ENCODE results near the gene KRT26.

DNA sequence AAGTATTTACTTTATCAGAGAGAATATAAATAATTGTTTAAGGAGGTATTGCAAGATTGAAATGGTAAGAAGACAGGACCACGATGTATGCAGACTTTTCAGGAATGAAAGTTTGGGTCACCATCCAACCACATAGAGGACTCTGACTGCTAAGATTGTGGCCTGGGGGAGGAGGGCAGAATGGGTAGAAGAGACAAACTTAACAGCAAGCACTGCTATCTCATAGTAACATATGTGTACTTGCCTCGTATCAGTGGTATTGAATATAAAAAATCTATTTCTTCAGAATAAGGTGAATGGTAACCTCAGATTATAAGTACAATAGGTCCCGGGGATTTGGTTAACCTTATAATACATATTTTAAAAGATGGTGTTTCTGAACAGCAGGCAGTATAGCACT, 44.6 kb upstream of the KRT26 start:
- TF ChIP-seq, protein P1, sequence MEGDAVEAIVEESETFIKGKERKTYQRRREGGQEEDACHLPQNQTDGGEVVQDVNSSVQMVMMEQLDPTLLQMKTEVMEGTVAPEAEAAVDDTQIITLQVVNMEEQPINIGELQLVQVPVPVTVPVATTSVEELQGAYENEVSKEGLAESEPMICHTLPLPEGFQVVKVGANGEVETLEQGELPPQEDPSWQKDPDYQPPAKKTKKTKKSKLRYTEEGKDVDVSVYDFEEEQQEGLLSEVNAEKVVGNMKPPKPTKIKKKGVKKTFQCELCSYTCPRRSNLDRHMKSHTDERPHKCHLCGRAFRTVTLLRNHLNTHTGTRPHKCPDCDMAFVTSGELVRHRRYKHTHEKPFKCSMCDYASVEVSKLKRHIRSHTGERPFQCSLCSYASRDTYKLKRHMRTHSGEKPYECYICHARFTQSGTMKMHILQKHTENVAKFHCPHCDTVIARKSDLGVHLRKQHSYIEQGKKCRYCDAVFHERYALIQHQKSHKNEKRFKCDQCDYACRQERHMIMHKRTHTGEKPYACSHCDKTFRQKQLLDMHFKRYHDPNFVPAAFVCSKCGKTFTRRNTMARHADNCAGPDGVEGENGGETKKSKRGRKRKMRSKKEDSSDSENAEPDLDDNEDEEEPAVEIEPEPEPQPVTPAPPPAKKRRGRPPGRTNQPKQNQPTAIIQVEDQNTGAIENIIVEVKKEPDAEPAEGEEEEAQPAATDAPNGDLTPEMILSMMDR (conservative IDR thresholded peaks at IDR 0.05; ENCODE audit: low read depth, low read length): no peak
- TF ChIP-seq POLR2A (IDR thresholded peaks at IDR 0.05; ENCODE audit: low read depth, low read length): no peak
- no peak for TF ChIP-seq MXI1 (IDR thresholded peaks at IDR 0.05; ENCODE audit: borderline replicate concordance, low read depth, low read length)
- no peak for TF ChIP-seq RAD21 (IDR thresholded peaks at IDR 0.05; ENCODE audit: low read length)
- TF ChIP-seq, protein P2, sequence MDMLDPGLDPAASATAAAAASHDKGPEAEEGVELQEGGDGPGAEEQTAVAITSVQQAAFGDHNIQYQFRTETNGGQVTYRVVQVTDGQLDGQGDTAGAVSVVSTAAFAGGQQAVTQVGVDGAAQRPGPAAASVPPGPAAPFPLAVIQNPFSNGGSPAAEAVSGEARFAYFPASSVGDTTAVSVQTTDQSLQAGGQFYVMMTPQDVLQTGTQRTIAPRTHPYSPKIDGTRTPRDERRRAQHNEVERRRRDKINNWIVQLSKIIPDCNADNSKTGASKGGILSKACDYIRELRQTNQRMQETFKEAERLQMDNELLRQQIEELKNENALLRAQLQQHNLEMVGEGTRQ (IDR thresholded peaks at IDR 0.05; ENCODE audit: low read depth, low read length): no peak
- no peak for TF ChIP-seq MAFK (IDR thresholded peaks at IDR 0.05; ENCODE audit: low read depth, low read length)
- TF ChIP-seq SMC3 (IDR thresholded peaks at IDR 0.05; ENCODE audit: low read depth, low read length): no peak
- TF ChIP-seq, protein P3, sequence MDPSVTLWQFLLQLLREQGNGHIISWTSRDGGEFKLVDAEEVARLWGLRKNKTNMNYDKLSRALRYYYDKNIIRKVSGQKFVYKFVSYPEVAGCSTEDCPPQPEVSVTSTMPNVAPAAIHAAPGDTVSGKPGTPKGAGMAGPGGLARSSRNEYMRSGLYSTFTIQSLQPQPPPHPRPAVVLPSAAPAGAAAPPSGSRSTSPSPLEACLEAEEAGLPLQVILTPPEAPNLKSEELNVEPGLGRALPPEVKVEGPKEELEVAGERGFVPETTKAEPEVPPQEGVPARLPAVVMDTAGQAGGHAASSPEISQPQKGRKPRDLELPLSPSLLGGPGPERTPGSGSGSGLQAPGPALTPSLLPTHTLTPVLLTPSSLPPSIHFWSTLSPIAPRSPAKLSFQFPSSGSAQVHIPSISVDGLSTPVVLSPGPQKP (IDR thresholded peaks at IDR 0.05; ENCODE audit: borderline replicate concordance, low read depth, low read length): no peak
- TF ChIP-seq BHLHE40 (IDR thresholded peaks at IDR 0.05; ENCODE audit: low read depth, low read length): no peak
- no peak for TF ChIP-seq MAZ (IDR thresholded peaks at IDR 0.05; ENCODE audit: borderline replicate concordance, low read depth, low read length)
